Ovary (tissue), 9 donors: Measurements from ENCODE around the gene ANKFN1. TPM values are rescaled to one million over a fixed set of nuclear protein-coding genes. Genes with fewer than 3 reads are reported as not detected.

Source experiments
- DNase-seq, 5 donors: peaks; one replicate each; pipeline ENCODE4 v3.0.0-alpha.2; 2019 to 2020
- H3K27ac ChIP-seq, 2 donors: fragments of 200-600 bp; one replicate each; pipeline versions ENCODE4 v1.5.1 to v1.8.0; 2019 to 2022
- H3K27me3 ChIP-seq: fragments of 200-600 bp; one replicate; pipeline ENCODE4 v1.8.0; 2022
- H3K36me3 ChIP-seq: fragments of 200-600 bp; sonication (generic); one replicate; pipeline ENCODE4 v1.5.1; 2019
- H3K4me1 ChIP-seq: one replicate; pipeline ENCODE4 v1.8.1; 2013; ENCODE audit warnings: mild to moderate bottlenecking, moderate library complexity; ENCODE audit not compliant: insufficient read depth
- H3K4me3 ChIP-seq: fragments of 200-600 bp; sonication (generic); one replicate; pipeline ENCODE4 v1.5.1; 2017
- H3K9me3 ChIP-seq, 2 donors: fragments of 200-600 bp in 1 of 2; sonication (generic) in 1 of 2; one replicate each; pipeline versions ENCODE4 v1.5.1 to v1.8.1; 2013 to 2019; ENCODE audit warnings: mild to moderate bottlenecking in 1 of 2, moderate library complexity in 1 of 2
- EP300 ChIP-seq: sonication (generic); formaldehyde crosslinking; IDR thresholded peaks from one replicate; pipeline ENCODE4 v1.6.1; 2017; ENCODE audit warnings: antibody characterized with exemption
- POLR2A ChIP-seq: fragments of 450-650 bp; IDR thresholded peaks from one replicate; pipeline ENCODE4 v1.6.1; 2017; ENCODE audit warnings: antibody characterized with exemption, mild to moderate bottlenecking, moderate library complexity
- WGBS, 3 donors: extraction: QIAGEN DNeasy Blood & Tissue Kit in 1 of 3; methylation state at CpG; one replicate each; pipeline versions ENCODE4 v1.1.5 to v1.1.7; 2013 to 2017; 5-methylcytosine and 5-hydroxymethylcytosine counted together
- intact Hi-C, 4 donors: fragments of 100-400 bp; cut with DNase I; formaldehyde crosslinking; loops; one replicate each; pipeline versions ENCODE4 v1.11.0 to v1.15.1; 2022 to 2023
- polyA plus RNA-seq, 2 donors: library from polyadenylated mRNA; stranded (reverse); fragments of 200-250 nt in 1 of 2; fragments of 350-450 nt in 1 of 2; fragmentation: Illumina TruSeq in 1 of 2; extraction: RNeasy Lipid Tissue Mini Kit (QIAGEN cat#74804) in 1 of 2; gene quantifications; one replicate each; pipeline ENCODE4 v1.2.3, GENCODE V29; 2013 to 2014
- total RNA-seq, 7 donors: library from RNA; depleted of rRNA in 2 of 7; stranded (reverse); fragments of >200 nt in 2 of 7; fragmentation: NEBNext Ultra II Directional in 3 of 7; extraction: Animal tissue kit (Norgen Biotek cat#: 25700) in 3 of 7; gene quantifications; one replicate each; pipeline versions ENCODE4 v1.1.0 to v1.2.4, GENCODE V29; 2016 to 2023
- TF ChIP-seq, protein P1 (sequence below), 3 donors: fragments of 450-650 bp in 2 of 3; fragments of 200-600 bp in 1 of 3; IDR thresholded peaks; one replicate each; pipeline versions ENCODE4 v1.5.1 to v1.8.0; 2016 to 2022; ENCODE audit warnings: antibody characterized with exemption in 3 of 3, mild to moderate bottlenecking in 1 of 3
- donor health status: DM: no; HTN: no; CAD: no; lungs with moderate emphysema.
- donor health status: DM: no; HTN: no; CAD: no.
- donor health status: Bipolar disorder and iron deficiency.
- donor health status: DM: yes; HTN: yes; CAD: no.
- donor health status: DM: no; HTN: no; CAD: no.
- donor health status: DM: yes; HTN: yes; CAD: no.

The ANKFN1 gene
- total and polyA plus RNA-seq, 9 donors: 0.02 to 4.4 (median 0.54) TPM; not detected in 3

DNA sequence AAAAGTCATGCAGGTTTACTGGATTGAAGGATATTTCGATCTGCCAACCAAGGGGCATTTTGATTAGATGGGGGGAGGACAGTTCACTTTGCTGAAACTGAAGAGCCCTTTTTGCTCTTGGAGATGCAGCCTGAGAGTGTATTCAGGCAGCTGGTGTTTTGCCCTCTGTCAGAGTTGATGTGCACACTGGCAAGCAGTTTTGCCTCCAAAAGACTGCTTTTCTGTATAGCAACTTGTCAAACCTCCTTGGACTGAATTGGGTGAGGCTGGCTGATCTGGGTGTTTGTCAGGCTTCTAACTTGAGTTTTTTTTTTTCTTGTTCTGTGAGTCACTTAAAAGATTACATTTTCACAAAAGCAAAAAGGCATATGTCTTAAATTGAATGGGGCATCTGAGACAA lies 22.6 kb upstream of the ANKFN1 start:
- Histone ChIP-seq H3K27me3 (no peaks in the 10 kb centered on the region), H3K4me3 (no peak overlapping the region), H3K36me3 (no peaks in the 10 kb centered on the region), H3K4me1 (no peaks in the 10 kb centered on the region), H3K9me3 (no peaks in the 10 kb centered on the region), H3K27ac (no peak overlapping the region)
- TF ChIP-seq, protein P1, sequence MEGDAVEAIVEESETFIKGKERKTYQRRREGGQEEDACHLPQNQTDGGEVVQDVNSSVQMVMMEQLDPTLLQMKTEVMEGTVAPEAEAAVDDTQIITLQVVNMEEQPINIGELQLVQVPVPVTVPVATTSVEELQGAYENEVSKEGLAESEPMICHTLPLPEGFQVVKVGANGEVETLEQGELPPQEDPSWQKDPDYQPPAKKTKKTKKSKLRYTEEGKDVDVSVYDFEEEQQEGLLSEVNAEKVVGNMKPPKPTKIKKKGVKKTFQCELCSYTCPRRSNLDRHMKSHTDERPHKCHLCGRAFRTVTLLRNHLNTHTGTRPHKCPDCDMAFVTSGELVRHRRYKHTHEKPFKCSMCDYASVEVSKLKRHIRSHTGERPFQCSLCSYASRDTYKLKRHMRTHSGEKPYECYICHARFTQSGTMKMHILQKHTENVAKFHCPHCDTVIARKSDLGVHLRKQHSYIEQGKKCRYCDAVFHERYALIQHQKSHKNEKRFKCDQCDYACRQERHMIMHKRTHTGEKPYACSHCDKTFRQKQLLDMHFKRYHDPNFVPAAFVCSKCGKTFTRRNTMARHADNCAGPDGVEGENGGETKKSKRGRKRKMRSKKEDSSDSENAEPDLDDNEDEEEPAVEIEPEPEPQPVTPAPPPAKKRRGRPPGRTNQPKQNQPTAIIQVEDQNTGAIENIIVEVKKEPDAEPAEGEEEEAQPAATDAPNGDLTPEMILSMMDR (IDR thresholded peaks at IDR 0.05): no peak
- no peak for TF ChIP-seq EP300
- TF ChIP-seq POLR2A: no peak
- DNase-seq: no peak
- WGBS, 3 donors: 73 to 88% (median 83%) methylated on average over 1 of the region's 1 CpG
- intact Hi-C loops: no loop called here

DNA sequence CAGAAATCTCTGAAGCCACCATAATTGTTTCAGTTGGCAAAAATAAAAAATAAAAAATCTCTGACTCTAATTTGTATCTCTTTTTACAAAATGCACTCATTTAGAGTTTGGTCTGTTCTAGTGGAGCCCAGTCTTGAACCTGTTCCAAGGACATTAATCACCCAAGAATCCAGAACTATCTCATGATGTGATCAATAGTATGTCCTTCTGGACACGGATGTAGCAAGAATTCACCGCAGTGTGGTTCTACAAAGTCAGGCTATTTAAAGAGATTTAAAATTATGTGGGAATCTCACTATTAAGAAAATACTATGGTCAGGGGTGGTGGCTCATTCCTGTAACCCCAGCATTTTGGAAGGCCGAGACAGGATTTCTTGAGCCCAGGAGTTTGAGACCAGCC lies 21.8 kb upstream of the ANKFN1 start:
- no peaks in the 10 kb centered on the region for H3K4me1 ChIP-seq
- TF ChIP-seq, protein P1 (IDR thresholded peaks at IDR 0.05): no peak
- no peak for TF ChIP-seq EP300
- no peak for TF ChIP-seq POLR2A
- WGBS, 3 donors: 75 to 81% (median 80%) methylated on average over 3 of the region's 3 CpGs
- intact Hi-C loops: no loop called here
- H3K36me3 ChIP-seq: no peaks in the 10 kb centered on the region
- DNase-seq: no peak
- no peaks in the 10 kb centered on the region for H3K27me3 ChIP-seq
- H3K9me3 ChIP-seq: no peaks in the 10 kb centered on the region
- H3K27ac ChIP-seq: no peak overlapping the region
- no peak overlapping the region for H3K4me3 ChIP-seq

DNA sequence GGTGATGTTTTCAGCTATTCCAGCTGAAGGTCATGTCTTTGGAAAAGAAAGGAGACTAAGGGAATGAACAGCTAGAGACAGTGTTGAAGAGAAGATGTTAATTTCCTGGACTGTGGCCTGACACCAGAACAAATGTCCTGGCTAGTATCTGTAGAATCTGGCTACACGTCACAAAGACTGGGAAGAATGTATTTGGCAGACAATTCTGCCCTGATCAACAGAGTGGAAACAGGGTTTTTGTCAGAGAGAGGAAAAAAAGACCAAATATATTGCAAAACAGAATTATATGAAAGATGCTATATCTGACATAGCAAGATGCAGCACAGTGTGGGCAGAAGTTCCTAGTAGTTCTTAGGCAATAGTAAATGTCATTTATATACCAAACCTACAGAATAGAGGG lies 17.0 kb upstream of the ANKFN1 start:
- intact Hi-C loops: no loop called here
- H3K9me3 ChIP-seq: no peaks in the 10 kb centered on the region
- TF ChIP-seq POLR2A (no peak), EP300 (no peak)
- TF ChIP-seq, protein P1 (IDR thresholded peaks at IDR 0.05): no peak
- 20 to 37% (median 23%) methylated on average over 1 of the region's 1 CpG for WGBS, 3 donors
- H3K4me1 ChIP-seq: no peaks in the 10 kb centered on the region
- H3K27ac ChIP-seq: no peak overlapping the region
- H3K4me3 ChIP-seq: no peak overlapping the region
- no peak for DNase-seq
- no peaks in the 10 kb centered on the region for H3K27me3 ChIP-seq
- H3K36me3 ChIP-seq: no peaks in the 10 kb centered on the region

DNA sequence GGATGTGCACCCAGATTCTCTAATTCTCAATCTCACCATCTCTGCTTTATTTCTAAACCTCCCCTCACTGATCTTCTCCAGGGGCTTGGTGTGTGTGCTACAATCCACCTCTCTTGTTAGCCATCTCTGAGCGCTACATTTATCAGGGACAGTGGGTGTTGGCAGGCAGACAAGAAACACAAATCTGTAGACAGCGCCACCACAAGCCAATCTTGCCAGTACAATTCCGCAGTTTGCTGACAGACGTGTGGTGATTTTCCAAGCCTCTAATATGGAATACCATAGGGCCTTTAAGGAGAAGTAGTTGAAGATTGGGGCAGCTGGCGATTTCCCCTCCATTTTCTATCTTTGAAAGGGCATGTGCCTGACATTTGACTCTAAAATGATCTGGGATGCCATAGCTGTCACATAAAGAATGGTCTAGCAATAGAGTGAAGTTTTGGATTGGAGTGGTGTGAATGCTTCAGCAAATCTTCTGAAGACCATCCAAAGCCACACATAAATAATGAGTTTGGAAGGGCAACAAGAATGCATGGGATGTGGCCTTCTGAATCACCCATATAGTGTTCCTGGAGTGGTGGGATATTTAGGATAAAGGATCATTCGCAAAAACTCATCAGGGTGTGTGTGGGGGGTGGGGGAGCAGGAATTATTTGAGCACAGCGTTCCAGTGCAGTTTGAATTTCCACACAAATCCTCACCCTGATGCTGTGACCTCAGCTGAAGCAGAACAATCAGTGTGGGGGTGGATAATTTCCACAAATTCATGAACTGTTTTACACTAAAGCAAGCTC lies 12.0 kb upstream of the ANKFN1 start:
- intact Hi-C loops: no loop called here
- H3K4me3 ChIP-seq: no peak overlapping the region
- no peaks in the 10 kb centered on the region for H3K9me3 ChIP-seq
- no peak for DNase-seq
- TF ChIP-seq POLR2A (no peak), EP300 (no peak)
- TF ChIP-seq, protein P1 (IDR thresholded peaks at IDR 0.05): no peak
- H3K4me1 ChIP-seq: no peaks in the 10 kb centered on the region
- no peaks in the 10 kb centered on the region for H3K27me3 ChIP-seq
- 50 to 58% (median 56%) methylated on average over 7 of the region's 7 CpGs for WGBS, 3 donors
- no peak overlapping the region for H3K27ac ChIP-seq
- no peaks in the 10 kb centered on the region for H3K36me3 ChIP-seq
